Loucy (cell line): Measurements from ENCODE around the gene KRTAP11-1.

Experiments
- H2AFZ ChIP-seq: fragments of 200-600 bp; sonication (generic); 2 replicates; pipeline ENCODE4 v1.6.0; 2016; ENCODE audit warnings: antibody characterized with exemption, mild to moderate bottlenecking, low read length, moderate library complexity
- H3F3A ChIP-seq: fragments of 200-600 bp; 2 replicates; pipeline ENCODE4 v1.6.0; 2016; ENCODE audit warnings: antibody characterized with exemption, low read depth, mild to moderate bottlenecking
- H3K27me3 ChIP-seq: fragments of 200-600 bp; sonication (generic); 2 replicates; pipeline ENCODE4 v1.6.1; 2014; ENCODE audit warnings: low read length, mild to moderate bottlenecking; ENCODE audit not compliant: insufficient read depth, poor library complexity, severe bottlenecking
- H3K36me3 ChIP-seq: fragments of 200-600 bp; sonication (generic); 2 replicates; pipeline ENCODE4 v1.6.1; 2016; ENCODE audit warnings: low read length; ENCODE audit not compliant: insufficient read depth
- H3K4me1 ChIP-seq: fragments of 200-600 bp; sonication (generic); 2 replicates; pipeline ENCODE4 v1.5.1; 2014; ENCODE audit warnings: low read length, mild to moderate bottlenecking; ENCODE audit not compliant: insufficient read depth, poor library complexity, severe bottlenecking
- H3K4me2 ChIP-seq: fragments of 200-600 bp; sonication (generic); 2 replicates; pipeline ENCODE4 v1.6.0; 2014; ENCODE audit warnings: antibody characterized with exemption, low read length, low read depth, mild to moderate bottlenecking; ENCODE audit not compliant: poor library complexity, severe bottlenecking
- H3K4me3 ChIP-seq: fragments of 200-600 bp; sonication (generic); 2 replicates; pipeline ENCODE4 v1.5.1; 2014; ENCODE audit warnings: low read length, mild to moderate bottlenecking, mixed read lengths; ENCODE audit not compliant: poor library complexity, severe bottlenecking
- H3K79me2 ChIP-seq: fragments of 200-600 bp; sonication (generic); 2 replicates; pipeline ENCODE4 v1.6.1; 2014; ENCODE audit warnings: low read length; ENCODE audit not compliant: insufficient read depth
- H3K9ac ChIP-seq: fragments of 200-600 bp; sonication (generic); 2 replicates; pipeline ENCODE4 v1.6.0; 2014; ENCODE audit warnings: mild to moderate bottlenecking, low read depth, low read length, moderate library complexity; ENCODE audit not compliant: poor library complexity, severe bottlenecking
- H3K9me2 ChIP-seq: fragments of 200-600 bp; sonication (generic); replicated peaks from 2 replicates; pipeline ENCODE4 v1.6.1; 2016; ENCODE audit warnings: low read depth, low read length, mixed read lengths
- H3K9me3 ChIP-seq: fragments of 200-600 bp; sonication (generic); 2 replicates; pipeline ENCODE4 v1.6.1; 2014; ENCODE audit warnings: mild to moderate bottlenecking, antibody characterized with exemption, low read length, low read depth; ENCODE audit not compliant: insufficient read depth
- H4K20me1 ChIP-seq: fragments of 200-600 bp; sonication (generic); 2 replicates; pipeline ENCODE4 v1.6.0; 2014; ENCODE audit warnings: antibody characterized with exemption, low read length, mild to moderate bottlenecking; ENCODE audit not compliant: insufficient read depth, poor library complexity, severe bottlenecking
- CTCF ChIP-seq: fragments of 200-600 bp; sonication (generic); conservative IDR thresholded peaks from 2 replicates; pipeline ENCODE4 v1.5.1; 2014; ENCODE audit warnings: mild to moderate bottlenecking, antibody characterized with exemption, low read length
- EZH2phosphoT487 ChIP-seq: fragments of 200-600 bp; IDR thresholded peaks from 2 replicates; pipeline ENCODE4 v1.6.1; 2018; ENCODE audit warnings: antibody characterized with exemption, mild to moderate bottlenecking, moderate library complexity, borderline replicate concordance

Gene KRTAP11-1

GRCh38 chr21:30880914-30881313, 466 bp downstream of the KRTAP11-1 start:
- Histone ChIP-seq H3K4me1 (no peaks in the 10 kb centered on the region), H3K9me3 (no peaks in the 10 kb centered on the region), H3K4me3 (no peak overlapping the region), H3K9ac (no peak overlapping the region), H3K79me2 (no peaks in the 10 kb centered on the region), H3F3A (no peaks in the 10 kb centered on the region), H2AFZ (no peak overlapping the region), H3K9me2 (no peaks in the 10 kb centered on the region), H3K36me3 (no peaks in the 10 kb centered on the region), H4K20me1 (no peaks in the 10 kb centered on the region), H3K4me2 (no peak overlapping the region), H3K27me3 (no peaks in the 10 kb centered on the region)
- TF ChIP-seq CTCF (no peak), EZH2phosphoT487 (no peak)

- Histone ChIP-seq H3K9ac (no peak overlapping the region), H3K4me2 (no peak overlapping the region), H3K4me1 (no peaks in the 10 kb centered on the region), H3K4me3 (no peak overlapping the region), H3K27me3 (no peaks in the 10 kb centered on the region), H2AFZ (no peak overlapping the region), H3K9me3 (no peaks in the 10 kb centered on the region), H3K9me2 (no peaks in the 10 kb centered on the region), H4K20me1 (no peaks in the 10 kb centered on the region), H3F3A (no peaks in the 10 kb centered on the region), H3K79me2 (no peaks in the 10 kb centered on the region), H3K36me3 (no peaks in the 10 kb centered on the region)
- TF ChIP-seq CTCF (no peak), EZH2phosphoT487 (no peak)
Measured at GRCh38 chr21:30874526-30874925, 6.9 kb downstream of the KRTAP11-1 start.

GRCh38 chr21:30847627-30848500, 33.5 kb downstream of the KRTAP11-1 start:
- Histone ChIP-seq H3K9me2 (no peaks in the 10 kb centered on the region), H3K36me3 (no peaks in the 10 kb centered on the region), H3K27me3 (no peaks in the 10 kb centered on the region), H2AFZ (no peak overlapping the region), H3F3A (no peaks in the 10 kb centered on the region), H3K4me1 (no peaks in the 10 kb centered on the region), H3K9me3 (no peaks in the 10 kb centered on the region), H3K9ac (no peak overlapping the region), H4K20me1 (no peaks in the 10 kb centered on the region), H3K4me2 (no peak overlapping the region), H3K4me3 (no peak overlapping the region), H3K79me2 (no peaks in the 10 kb centered on the region)
- no peak for TF ChIP-seq EZH2phosphoT487
- no peak for TF ChIP-seq CTCF
